Measurements from ENCODE around the gene DPF3.

Gene DPF3

GRCh38 chr14:72904218-72904617 is 10.3 kb upstream of the DPF3 start:
- DNase-seq = no peak

GRCh38 chr14:72903716-72904115 is 9.8 kb upstream of the DPF3 start:
- no peak for DNase-seq

GRCh38 chr14:72902801-72903530 is 9.1 kb upstream of the DPF3 start:
- DNase-seq = no peak

- DNase-seq = no peak
Measured at GRCh38 chr14:72901361-72901760, 7.5 kb upstream of the DPF3 start.

GRCh38 chr14:72898448-72898847 is 4.5 kb upstream of the DPF3 start:
- no peak for DNase-seq

GRCh38 chr14:72894623-72895378 is 900 bp upstream of the DPF3 start:
- peak; percentile 2 for DNase-seq

- no peak for DNase-seq
Measured at GRCh38 chr14:72894323-72894622, 372 bp upstream of the DPF3 start.

- peak; percentile 11 for DNase-seq
Measured at GRCh38 chr14:72892879-72893635, 844 bp downstream of the DPF3 start.

- DNase-seq = peak; percentile 15
Measured at GRCh38 chr14:72892103-72892878, 1.6 kb downstream of the DPF3 start.

GRCh38 chr14:72891666-72892102 is 2.2 kb downstream of the DPF3 start:
- no peak for DNase-seq

GRCh38 chr14:72889366-72889765 is 4.5 kb downstream of the DPF3 start:
- DNase-seq = no peak

- no peak for DNase-seq
Measured at GRCh38 chr14:72888636-72889201, 5.2 kb downstream of the DPF3 start.

- no peak for DNase-seq
Measured at GRCh38 chr14:72888192-72888591, 5.7 kb downstream of the DPF3 start.

GRCh38 chr14:72887514-72887913 is 6.4 kb downstream of the DPF3 start:
- no peak for DNase-seq

GRCh38 chr14:72884386-72884785 is 9.5 kb downstream of the DPF3 start:
- DNase-seq = no peak

GRCh38 chr14:72883961-72884360 is 9.9 kb downstream of the DPF3 start:
- DNase-seq = no peak

- no peak for DNase-seq
Measured at GRCh38 chr14:72883109-72883508, 10.8 kb downstream of the DPF3 start.

- no peak for DNase-seq
Measured at GRCh38 chr14:72882463-72882862, 11.4 kb downstream of the DPF3 start.

GRCh38 chr14:72882047-72882446 is 11.9 kb downstream of the DPF3 start:
- DNase-seq = no peak

- DNase-seq = no peak
Measured at GRCh38 chr14:72881543-72881942, 12.4 kb downstream of the DPF3 start.

GRCh38 chr14:72880820-72881219 is 13.1 kb downstream of the DPF3 start:
- no peak for DNase-seq

GRCh38 chr14:72880164-72880563 is 13.7 kb downstream of the DPF3 start:
- no peak for DNase-seq

GRCh38 chr14:72879431-72879830 is 14.5 kb downstream of the DPF3 start:
- no peak for DNase-seq
